Endothelial cell of umbilical vein (primary cell): ENCODE measurements around the gene GRID2. TPM values are rescaled to one million over a fixed set of nuclear protein-coding genes. Genes with fewer than 3 reads are reported as not detected.

Source experiments
- BruUV-seq: library from RNA; stranded (reverse); fragments of 400-500 nt; replicated peaks from 2 replicates; lab custom pipeline; 2021; lab: Mats Ljungman, UMichigan
- CTCF ChIA-PET: fragments of 300-600, 350-600 bp; sonication (Branson Sonifier 250); formaldehyde crosslinking; loops from one replicate; lab custom pipeline; 2021; ENCODE audit warnings: antibody characterized with exemption, inconsistent platforms; lab: Charles Lee
- POLR2A ChIA-PET: fragments of 300-600, 350-600 bp; sonication (Branson Sonifier 250); formaldehyde crosslinking; loops from one replicate; lab custom pipeline; 2021; ENCODE audit warnings: antibody characterized with exemption, inconsistent platforms; lab: Charles Lee
- DNase-seq: peaks from one replicate; pipeline ENCODE4 v3.0.0-alpha.2; 2011; ENCODE audit warnings: low read depth, low spot score
- FAIRE-seq: peaks from 2 replicates; lab custom pipeline; 2011; peaks lifted over from hg19 to GRCh38; lab: Jason Lieb, UNC
- H2AFZ ChIP-seq: 2 replicates; pipeline ENCODE4 v1.6.0; 2012; ENCODE audit warnings: low read depth, low read length, control low read depth, inconsistent platforms
- H3K27ac ChIP-seq: 2 replicates; pipeline ENCODE4 v1.5.1; 2011; ENCODE audit warnings: low read depth, mild to moderate bottlenecking, control low read depth, low read length, moderate library complexity; ENCODE audit not compliant: insufficient read depth
- H3K27me3 ChIP-seq, 2 experiments: 2 replicates each; pipeline versions ENCODE4 v1.6.0 to v1.6.1; 2011; ENCODE audit warnings: low read length in 2 of 2, mixed read lengths in 1 of 2; ENCODE audit not compliant: control insufficient read depth in 2 of 2, insufficient read depth in 2 of 2
- H3K36me3 ChIP-seq, 2 experiments: 2 replicates in 1 of 2; 3 replicates in 1 of 2; pipeline ENCODE4 v1.5.1; 2011; ENCODE audit warnings: low read length in 2 of 2, mild to moderate bottlenecking in 1 of 2, moderate library complexity in 1 of 2; ENCODE audit not compliant: control insufficient read depth in 2 of 2, insufficient read depth in 2 of 2; ENCODE audit errors: extremely low read depth in 1 of 2
- H3K4me1 ChIP-seq: 3 replicates; pipeline ENCODE4 v1.5.1; 2011; ENCODE audit warnings: mild to moderate bottlenecking, low read length; ENCODE audit not compliant: control insufficient read depth, insufficient read depth; ENCODE audit errors: extremely low read depth
- H3K4me2 ChIP-seq: 2 replicates; pipeline ENCODE4 v1.6.1; 2011; ENCODE audit warnings: low read length, control low read depth, mixed read lengths; ENCODE audit not compliant: insufficient read depth
- H3K4me3 ChIP-seq, 3 experiments: fragments of 200-600 bp in 1 of 3; sonication (generic), shearing (Covaris generic) in 1 of 3; replicated peaks in 1 of 3; 2 replicates each; pipeline ENCODE4 v1.5.1; 2011 to 2016; ENCODE audit warnings: control low read depth in 3 of 3, low read length in 3 of 3, mild to moderate bottlenecking in 2 of 3, inconsistent platforms in 1 of 3, low read depth in 1 of 3, moderate library complexity in 1 of 3; ENCODE audit not compliant: insufficient read depth in 1 of 3
- H3K79me2 ChIP-seq: 2 replicates; pipeline ENCODE4 v1.6.0; 2012; ENCODE audit warnings: low read length, inconsistent platforms; ENCODE audit not compliant: control insufficient read depth, insufficient read depth
- H3K9ac ChIP-seq: replicated peaks from 2 replicates; pipeline ENCODE3; 2011; ENCODE audit warnings: low read length, control low read depth; ENCODE audit not compliant: insufficient read depth; ENCODE audit errors: extremely low read depth
- H3K9me1 ChIP-seq: replicated peaks from 3 replicates; pipeline ENCODE4 v1.6.0; 2011; ENCODE audit warnings: mild to moderate bottlenecking, low read length; ENCODE audit not compliant: control insufficient read depth, insufficient read depth; ENCODE audit errors: extremely low read depth
- H3K9me3 ChIP-seq: replicated peaks from 2 replicates; pipeline ENCODE4 v1.5.1; 2012; ENCODE audit warnings: low read length, inconsistent platforms; ENCODE audit not compliant: control insufficient read depth, insufficient read depth
- H4K20me1 ChIP-seq: replicated peaks from 2 replicates; pipeline ENCODE3; 2011; ENCODE audit warnings: mild to moderate bottlenecking, low read length; ENCODE audit not compliant: control insufficient read depth, insufficient read depth; ENCODE audit errors: extremely low read depth
- CTCF ChIP-seq, 2 donors: IDR thresholded peaks; 1 replicate in 1 of 2; 2 replicates in 1 of 2; pipeline ENCODE4 v1.5.1; 2011; ENCODE audit warnings: low read length in 2 of 2, mild to moderate bottlenecking in 2 of 2, moderate library complexity in 2 of 2, control low read depth in 1 of 2, inconsistent platforms in 1 of 2, low read depth in 1 of 2; ENCODE audit not compliant: insufficient read depth in 1 of 2; ENCODE audit errors: extremely low read depth in 1 of 2
- EZH2 ChIP-seq: IDR thresholded peaks from 2 replicates; pipeline ENCODE4 v1.6.1; 2012; ENCODE audit warnings: borderline replicate concordance, low read depth, mild to moderate bottlenecking, moderate library complexity, low read length, inconsistent platforms; ENCODE audit not compliant: severe bottlenecking
- FOS ChIP-seq: IDR thresholded peaks from 2 replicates; pipeline ENCODE4 v1.6.1; 2011; ENCODE audit warnings: mild to moderate bottlenecking, low read length, moderate library complexity, borderline replicate concordance; ENCODE audit not compliant: insufficient read depth
- GATA2 ChIP-seq: IDR thresholded peaks from 2 replicates; pipeline ENCODE4 v1.7.0; 2011; ENCODE audit warnings: low read depth, mild to moderate bottlenecking, moderate library complexity, mixed read lengths, low read length; ENCODE audit not compliant: insufficient read length, insufficient read depth
- JUN ChIP-seq: IDR thresholded peaks from 2 replicates; pipeline ENCODE4 v1.6.1; 2011; ENCODE audit warnings: borderline replicate concordance, low read depth; ENCODE audit not compliant: insufficient read length, insufficient read depth
- MAX ChIP-seq: IDR thresholded peaks from 2 replicates; pipeline ENCODE4 v1.6.1; 2011; ENCODE audit not compliant: insufficient read depth, insufficient read length
- MYC ChIP-seq: IDR thresholded peaks from one replicate; pipeline ENCODE4 v1.6.1; 2011; ENCODE audit warnings: mild to moderate bottlenecking, low read depth, low read length
- POLR2A ChIP-seq: IDR thresholded peaks from 2 replicates; pipeline ENCODE4 v1.6.1; 2012; ENCODE audit warnings: low read depth, mild to moderate bottlenecking, control low read depth, low read length
- POLR2AphosphoS5 ChIP-seq: IDR thresholded peaks from 2 replicates; pipeline ENCODE4 v1.6.1; 2012; ENCODE audit warnings: low read depth, mild to moderate bottlenecking, control low read depth, low read length, moderate library complexity; ENCODE audit not compliant: insufficient read depth
- dilution Hi-C: fragments of 300-500 bp; cut with MboI; formaldehyde crosslinking; loops from one replicate; pipeline ENCODE4 v1.15.0; 2019; ENCODE audit warnings: low sequenced_read_pairs; ENCODE audit not compliant: extremely low pct_ligation_motif_present
- intact Hi-C: fragments of 100-400 bp; cut with micrococcal nuclease; formaldehyde crosslinking; loops from one replicate; pipeline ENCODE4 v1.10.0; 2022
- polyA plus RNA-seq, 4 experiments: library from polyadenylated mRNA; depleted of rRNA in 3 of 4; stranded (reverse) in 3 of 4; unstranded in 1 of 4; fragments of >200 nt; gene quantifications; 2 replicates each; pipeline versions ENCODE4 v1.2.1 to v1.2.3, GENCODE V29; 2011 to 2012; ENCODE audit warnings: missing spikeins in 1 of 4
- total RNA-seq: library from RNA; stranded (reverse); gene quantifications from 2 replicates; pipeline ENCODE4 v1.2.3, GENCODE V29; 2021

GRID2 gene
- total and polyA plus RNA-seq, 2 donors (not counting 3 experiments of a cell fraction or from before 2014, with no cell fraction given), result not detected

GRCh38 chr4:92263575-92263974, 40.2 kb upstream of the GRID2 start:
- Histone ChIP-seq H3K36me3 (no peaks in the 10 kb centered on the region), H3K9ac (no peak overlapping the region), H2AFZ (no peak overlapping the region), H3K9me1 (no peaks in the 10 kb centered on the region), H3K4me3 (no peak overlapping the region), H3K9me3 (no peaks in the 10 kb centered on the region), H3K4me2 (no peak overlapping the region), H4K20me1 (no peaks in the 10 kb centered on the region), H3K79me2 (no peaks in the 10 kb centered on the region), H3K27ac (no peak overlapping the region), H3K27me3 (no peaks in the 10 kb centered on the region), H3K4me1 (no peaks in the 10 kb centered on the region)
- ChIA-PET POLR2A (no interaction called here), CTCF (interaction anchor here (1.0 kb wide), 1 partner anchor 8 kb away, joined by 3 read pairs; no protein-coding TSS in a partner anchor)
- BruUV-seq, result no TSS peak
- dilution Hi-C loops, result no loop called here
- DNase-seq, result no peak
- FAIRE-seq, result no peak
- intact Hi-C loops, result no loop called here
- no peak for TF ChIP-seq POLR2A
- no peak for TF ChIP-seq MYC
- no peak for TF ChIP-seq EZH2
- no peak for TF ChIP-seq JUN
- no peak for TF ChIP-seq GATA2
- no peak for TF ChIP-seq POLR2AphosphoS5
- TF ChIP-seq MAX, result no peak
- no peak for TF ChIP-seq CTCF (IDR thresholded peaks at IDR 0.05; ENCODE audit: extremely low read depth in 1 of 2, insufficient read depth in 1 of 2, low read depth in 1 of 2, low read length in 2 of 2)
- no peak for TF ChIP-seq FOS
